ENCODE results near the gene NOXO1. TPM values are rescaled to one million over a fixed set of nuclear protein-coding genes. Genes with fewer than 3 reads are reported as not detected.

The NOXO1 gene
- total RNA-seq, 6 donors from 2014 or later: 2.1 to 5.4 (median 5.0) TPM; not detected in 1

GRCh38 chr16:2019921-2020831 is 38.9 kb upstream of the NOXO1 start:
- ATAC-seq (ENCODE audit: low FRiP score in 2 of 2): no peak
- TF ChIP-seq POLR2AphosphoS5 (IDR thresholded peaks at IDR 0.05) (no peak), CTCF (IDR thresholded peaks at IDR 0.05) (peak in 1 of 6 experiments; percentile 6)

DNA sequence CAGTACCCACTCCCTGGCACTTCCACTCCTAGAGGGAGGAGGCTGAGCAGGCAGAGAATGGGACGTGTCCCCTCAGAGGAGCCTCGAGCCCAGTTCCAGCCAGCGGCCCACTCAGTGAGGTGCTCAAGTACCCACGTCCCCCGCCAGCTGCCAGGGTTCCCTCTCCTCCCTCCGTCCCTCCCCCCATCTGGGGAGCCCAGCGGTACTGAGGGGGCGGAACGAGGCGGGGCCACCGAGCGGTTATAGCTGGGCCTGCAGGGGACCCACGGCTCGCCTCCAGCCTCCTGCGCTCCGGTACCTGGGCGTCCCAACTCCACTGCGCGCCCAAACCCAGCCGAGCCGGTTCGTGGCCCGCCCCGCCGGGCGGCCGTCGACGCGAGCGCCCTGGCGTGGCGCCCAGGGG is 38.2 kb upstream of the NOXO1 start, which contains the start of gene NPW:
NPW (plus strand) TSS at position 268 of the 403 bp plus-strand sequence.
- no peak for DNase-seq
- TF ChIP-seq EP300 (IDR thresholded peaks at IDR 0.05): no peak
- TF ChIP-seq CTCF (IDR thresholded peaks at IDR 0.05): peak in 1 of 6 experiments; percentile 4
- 4% methylated on average over 5 of the region's 33 CpGs; no CpG with 5 or more reads in 1 of the 2 donors for WGBS, 2 donors
- ATAC-seq (ENCODE audit: low FRiP score in 2 of 2): no peak
- no peaks in the 10 kb centered on the region for H3K9me3 ChIP-seq
- peak within 1 kb of the TSS in 2 of 4 donors; percentile 2 to 8 for H3K4me3 ChIP-seq
- H3K27ac ChIP-seq: no peak within 1 kb of the TSS
- H3K4me1 ChIP-seq: peaks cover 26 to 49% (median 33%) of the 10 kb centered on the region in 4 donors
- peaks cover 0 to 28% (median 19%) of the 10 kb centered on the region in 4 donors for H3K27me3 ChIP-seq
- no peaks in the 10 kb centered on the region for H3K36me3 ChIP-seq

More at GRCh38 chr16:2019921-2020831, 38.9 kb upstream of the NOXO1 start:
- H3K9me3 ChIP-seq: no peaks in the 10 kb centered on the region
- H3K36me3 ChIP-seq: no peaks in the 10 kb centered on the region
- 1 to 2% methylated on average over 22 to 36 of the region's 96 CpGs for WGBS, 2 donors
- H3K27me3 ChIP-seq: peaks cover 0 to 28% (median 19%) of the 10 kb centered on the region in 4 donors
- peak in 1 of 2 donors; percentile 86 for DNase-seq
- no peak overlapping the region for H3K27ac ChIP-seq
- peaks cover 32 to 54% (median 38%) of the 10 kb centered on the region in 4 donors for H3K4me1 ChIP-seq
- H3K4me3 ChIP-seq: peak overlapping the region in 2 of 4 donors; percentile 2 to 8

DNA sequence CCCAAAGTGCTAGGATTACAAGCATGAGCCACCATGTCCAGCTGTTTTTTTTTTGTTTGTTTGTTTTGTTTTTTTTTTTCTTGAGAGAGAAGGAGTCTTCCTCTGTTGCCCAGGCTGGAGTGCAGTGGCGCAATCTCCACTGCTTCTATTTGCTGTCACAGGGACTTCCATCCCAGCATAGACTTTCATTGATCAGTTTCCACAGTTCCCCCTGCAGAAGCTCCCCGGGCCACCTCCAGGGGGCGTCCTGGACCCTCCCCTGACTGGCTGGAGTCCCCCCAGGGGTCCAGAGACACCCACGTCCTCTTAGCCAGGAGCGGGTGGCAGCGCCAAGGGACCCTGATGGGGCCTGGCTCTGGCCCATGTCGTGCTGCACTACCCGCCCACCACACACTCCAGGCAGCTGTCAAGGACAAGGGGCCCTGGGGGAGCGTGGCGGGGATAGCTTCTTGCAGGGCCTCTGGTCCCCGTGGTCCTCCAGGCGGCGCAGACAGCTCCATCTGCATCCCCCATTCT is 35.2 kb upstream of the NOXO1 start:
- H3K4me1 ChIP-seq: peaks cover 10 to 28% (median 14%) of the 10 kb centered on the region in 4 donors
- H3K27me3 ChIP-seq: peaks cover 0 to 24% (median 17%) of the 10 kb centered on the region in 4 donors
- H3K4me3 ChIP-seq: no peak overlapping the region
- no peak overlapping the region for H3K27ac ChIP-seq
- no peaks in the 10 kb centered on the region for H3K9me3 ChIP-seq
- ATAC-seq (ENCODE audit: low FRiP score in 2 of 2) (peak in 1 of 2 donors; percentile 3), DNase-seq (peak in 1 of 2 donors; percentile 67)
- no peaks in the 10 kb centered on the region for H3K36me3 ChIP-seq
- TF ChIP-seq CTCF (IDR thresholded peaks at IDR 0.05) (peak in 2 of 6 experiments; percentile 10 to 11), POLR2A (IDR thresholded peaks at IDR 0.05) (no peak)
- WGBS, 2 donors: 28 to 46% methylated on average over 8 to 13 of the region's 13 CpGs

DNA sequence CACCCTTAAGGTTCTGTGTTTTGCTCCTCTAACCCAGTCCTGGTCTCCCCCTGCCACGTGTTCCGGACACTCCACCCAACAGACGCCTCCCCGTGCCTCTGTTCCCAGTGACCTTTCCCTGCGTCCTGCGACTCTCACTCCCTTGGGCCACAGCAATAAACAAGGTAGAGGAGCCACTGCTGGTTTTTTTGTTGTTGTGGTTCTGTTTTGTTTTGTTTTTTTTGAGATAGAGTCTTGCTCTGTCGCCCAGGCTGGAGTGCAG is 34.6 kb upstream of the NOXO1 start:
- ATAC-seq (ENCODE audit: low FRiP score in 2 of 2) (no peak), DNase-seq (no peak)
- Histone ChIP-seq H3K4me1 (peaks cover 10 to 26% (median 14%) of the 10 kb centered on the region in 4 donors), H3K27ac (no peak overlapping the region), H3K4me3 (no peak overlapping the region), H3K9me3 (no peaks in the 10 kb centered on the region), H3K36me3 (no peaks in the 10 kb centered on the region), H3K27me3 (peaks cover 0 to 22% (median 15%) of the 10 kb centered on the region in 4 donors)
- TF ChIP-seq EP300 (IDR thresholded peaks at IDR 0.05) (no peak), POLR2AphosphoS5 (IDR thresholded peaks at IDR 0.05) (no peak), POLR2A (IDR thresholded peaks at IDR 0.05) (no peak), CTCF (IDR thresholded peaks at IDR 0.05) (no peak)
- WGBS, 2 donors: 90 to 92% methylated on average over 7 of the region's 7 CpGs

Measured in upper lobe of left lung (tissue), 6 donors.